Activated CD4-positive, alpha-beta T cell treated with anti-CD3 and anti-CD28 coated beads for 36 hours (primary cell): ENCODE data around the gene VRK2. TPM values are rescaled to one million over a fixed set of nuclear protein-coding genes. Genes with fewer than 3 reads are reported as not detected.
A peak's percentile ranks its signal among the peaks of the same experiment; 100 is the strongest.

Source experiments
- ATAC-seq: fragments of 200-7000 bp; cut with Tn5 transposase; one replicate; pipeline ENCODE4 v1.10.0; 2021; ENCODE audit warnings: mild to moderate bottlenecking, moderate library complexity
- CTCF ChIA-PET: fragments of 350-600 bp; sonication (Branson Sonifier 250); formaldehyde crosslinking; loops from one replicate; lab custom pipeline; 2021; ENCODE audit warnings: antibody characterized with exemption; lab: Charles Lee
- POLR2A ChIA-PET: fragments of 350-600 bp; sonication (Branson Sonifier 250); formaldehyde crosslinking; loops from one replicate; lab custom pipeline; 2021; ENCODE audit warnings: antibody characterized with exemption, inconsistent platforms; lab: Charles Lee
- DNase-seq: peaks from one replicate; pipeline ENCODE4 v3.0.0-alpha.2; 2020
- H3K27ac Mint-ChIP-seq: one replicate; pipeline ENCODE4 v1.8.0; 2021; ENCODE audit warnings: mixed read lengths
- H3K27me3 Mint-ChIP-seq: one replicate; pipeline ENCODE4 v1.8.0; 2021; ENCODE audit warnings: mixed read lengths
- H3K36me3 Mint-ChIP-seq: one replicate; pipeline ENCODE4 v1.8.0; 2021; ENCODE audit warnings: low read depth, mixed read lengths
- H3K4me1 Mint-ChIP-seq: one replicate; pipeline ENCODE4 v1.8.0; 2021; ENCODE audit warnings: mixed read lengths
- H3K4me3 Mint-ChIP-seq: one replicate; pipeline ENCODE4 v1.8.0; 2021; ENCODE audit warnings: mild to moderate bottlenecking, moderate library complexity, mixed read lengths
- H3K9me3 Mint-ChIP-seq: one replicate; pipeline ENCODE4 v1.8.0; 2021; ENCODE audit warnings: low read depth, mixed read lengths
- intact Hi-C, 2 experiments: fragments of 100-400 bp; cut with DNase I in 1 of 2; cut with micrococcal nuclease in 1 of 2; formaldehyde crosslinking; loops; one replicate each; pipeline versions ENCODE4 v1.14.2 to v1.15.1; 2022 to 2024; cut with DNase I, micrococcal nuclease
- total RNA-seq, 2 experiments: library from RNA; stranded (reverse); gene quantifications; one replicate each; pipeline ENCODE4 v1.2.3, GENCODE V29; 2021

The VRK2 gene
- total RNA-seq, 2 experiments from 2014 or later, result 22.1 to 28.4 TPM

- Mint-ChIP-seq H3K4me3 (no peak overlapping the region), H3K27ac (no peak overlapping the region), H3K4me1 (peaks cover 4% of the 10 kb centered on the region), H3K27me3 (no peaks in the 10 kb centered on the region), H3K9me3 (peaks cover 3% of the 10 kb centered on the region), H3K36me3 (peaks cover 6% of the 10 kb centered on the region)
- DNase-seq, result no peak
- ChIA-PET CTCF (no interaction called here), POLR2A (no interaction called here)
- ATAC-seq, result no peak
- intact Hi-C loops, result no loop called here
Measured at GRCh38 chr2:58035352-58035751, 11.3 kb upstream of the VRK2 start.

GRCh38 chr2:58039170-58039611 lies 7.4 kb upstream of the VRK2 start:
- intact Hi-C loops, result no loop called here
- POLR2A ChIA-PET, result no interaction called here
- no peak overlapping the region for H3K27ac Mint-ChIP-seq
- no peaks in the 10 kb centered on the region for H3K27me3 Mint-ChIP-seq
- H3K36me3 Mint-ChIP-seq, result peaks cover 6% of the 10 kb centered on the region
- CTCF ChIA-PET, result no interaction called here
- no peak overlapping the region for H3K4me3 Mint-ChIP-seq
- H3K9me3 Mint-ChIP-seq, result peaks cover 3% of the 10 kb centered on the region
- ATAC-seq (no peak), DNase-seq (no peak)
- H3K4me1 Mint-ChIP-seq, result peaks cover 20% of the 10 kb centered on the region

- peaks cover 32% of the 10 kb centered on the region for H3K4me1 Mint-ChIP-seq
- no peak for ATAC-seq
- peaks cover 10% of the 10 kb centered on the region for H3K36me3 Mint-ChIP-seq
- no peaks in the 10 kb centered on the region for H3K27me3 Mint-ChIP-seq
- H3K27ac Mint-ChIP-seq, result peak overlapping the region; percentile 21
- CTCF ChIA-PET, result interaction anchor here (1.3 to 1.5 kb wide), 2 partner anchors 9 to 32 kb away, joined by 4 to 5 read pairs; no protein-coding TSS in a partner anchor
- POLR2A ChIA-PET, result no interaction called here
- peak; percentile 40 for DNase-seq
- intact Hi-C loops, result loop anchor here in 1 of 2 experiments (1.0 kb wide), 2 partner anchors 66 to 199 kb away; partner anchors contain the start of gene FANCL
- peaks cover 3% of the 10 kb centered on the region for H3K9me3 Mint-ChIP-seq
- H3K4me3 Mint-ChIP-seq, result no peak overlapping the region
Measured at GRCh38 chr2:58042486-58042970, 4.1 kb upstream of the VRK2 start.

- no peaks in the 10 kb centered on the region for H3K9me3 Mint-ChIP-seq
- H3K4me1 Mint-ChIP-seq, result peaks cover 43% of the 10 kb centered on the region
- H3K27ac Mint-ChIP-seq, result no peak overlapping the region
- ChIA-PET CTCF (interaction anchor here (1.0 to 1.5 kb wide), 2 partner anchors 20 to 34 kb away, joined by 3 to 4 read pairs; no protein-coding TSS in a partner anchor), POLR2A (no interaction called here)
- peaks cover 10% of the 10 kb centered on the region for H3K36me3 Mint-ChIP-seq
- no peak overlapping the region for H3K4me3 Mint-ChIP-seq
- no peaks in the 10 kb centered on the region for H3K27me3 Mint-ChIP-seq
- ATAC-seq, result no peak
- intact Hi-C loops, result no loop called here
- no peak for DNase-seq
Measured at GRCh38 chr2:58044145-58044544, 2.5 kb upstream of the VRK2 start.

- no peaks in the 10 kb centered on the region for H3K27me3 Mint-ChIP-seq
- ChIA-PET POLR2A (interaction anchor here (0.9 kb wide), 1 partner anchor 13 kb away, joined by 4 read pairs; no protein-coding TSS in a partner anchor), CTCF (no interaction called here)
- intact Hi-C loops, result loop anchor here in 1 of 2 experiments (5.0 kb wide), 2 partner anchors 102 to 197 kb away; partner anchors contain the start of gene FANCL
- peaks cover 44% of the 10 kb centered on the region for H3K4me1 Mint-ChIP-seq
- no peaks in the 10 kb centered on the region for H3K9me3 Mint-ChIP-seq
- no peak for ATAC-seq
- peak overlapping the region; percentile 94 for H3K27ac Mint-ChIP-seq
- peaks cover 15% of the 10 kb centered on the region for H3K36me3 Mint-ChIP-seq
- H3K4me3 Mint-ChIP-seq, result peak overlapping the region; percentile 87
- peak; percentile 20 for DNase-seq
Measured at GRCh38 chr2:58045580-58046334, 849 bp upstream of the VRK2 start.

GRCh38 chr2:58046335-58046584 lies 346 bp upstream of the VRK2 start:
- Mint-ChIP-seq H3K4me1 (peaks cover 44% of the 10 kb centered on the region), H3K27ac (peak overlapping the region; percentile 94), H3K9me3 (no peaks in the 10 kb centered on the region), H3K36me3 (peaks cover 15% of the 10 kb centered on the region), H3K4me3 (peak overlapping the region; percentile 87), H3K27me3 (no peaks in the 10 kb centered on the region)
- POLR2A ChIA-PET, result interaction anchor here (0.9 kb wide), 1 partner anchor 14 kb away, joined by 4 read pairs; no protein-coding TSS in a partner anchor
- DNase-seq (no peak), ATAC-seq (no peak)
- intact Hi-C loops, result loop anchor here in 1 of 2 experiments (5.0 kb wide), 2 partner anchors 101 to 196 kb away; partner anchors contain the start of gene FANCL
- CTCF ChIA-PET, result no interaction called here

GRCh38 chr2:58047373-58047935 lies 848 bp downstream of the VRK2 start:
- H3K4me1 Mint-ChIP-seq, result peaks cover 41% of the 10 kb centered on the region
- no peaks in the 10 kb centered on the region for H3K9me3 Mint-ChIP-seq
- H3K27ac Mint-ChIP-seq, result peak overlapping the region; percentile 94
- peak overlapping the region; percentile 87 for H3K4me3 Mint-ChIP-seq
- peak; percentile 69 for ATAC-seq
- CTCF ChIA-PET, result interaction anchor here (0.6 kb wide), 1 partner anchor 199 kb away, joined by 3 read pairs; no protein-coding TSS in a partner anchor
- H3K36me3 Mint-ChIP-seq, result peaks cover 22% of the 10 kb centered on the region
- POLR2A ChIA-PET, result no interaction called here
- H3K27me3 Mint-ChIP-seq, result no peaks in the 10 kb centered on the region
- intact Hi-C loops, result loop anchor here (1.0 to 5.0 kb wide), 3 partner anchors 100 to 195 kb away; partner anchors contain the start of gene FANCL (in 2 of the 2)
- no peak for DNase-seq

- no peaks in the 10 kb centered on the region for H3K27me3 Mint-ChIP-seq
- H3K4me3 Mint-ChIP-seq, result peak overlapping the region; percentile 87
- H3K27ac Mint-ChIP-seq, result peak overlapping the region; percentile 82
- peaks cover 25% of the 10 kb centered on the region for H3K36me3 Mint-ChIP-seq
- CTCF ChIA-PET, result no interaction called here
- H3K4me1 Mint-ChIP-seq, result peaks cover 36% of the 10 kb centered on the region
- H3K9me3 Mint-ChIP-seq, result no peaks in the 10 kb centered on the region
- ATAC-seq (no peak), DNase-seq (no peak)
- intact Hi-C loops, result loop anchor here (1.0 to 5.0 kb wide), 3 partner anchors 99 to 194 kb away; partner anchors contain the start of gene FANCL (in 2 of the 2)
- POLR2A ChIA-PET, result no interaction called here
Measured at GRCh38 chr2:58047961-58048360, 1.4 kb downstream of the VRK2 start.

GRCh38 chr2:58051445-58051844 lies 4.8 kb downstream of the VRK2 start:
- H3K4me3 Mint-ChIP-seq, result no peak overlapping the region
- DNase-seq (no peak), ATAC-seq (no peak)
- H3K4me1 Mint-ChIP-seq, result peaks cover 24% of the 10 kb centered on the region
- peaks cover 24% of the 10 kb centered on the region for H3K36me3 Mint-ChIP-seq
- CTCF ChIA-PET, result interaction anchor here (1.5 to 1.7 kb wide), 2 partner anchors 8 to 12 kb away, joined by 5 to 7 read pairs; no protein-coding TSS in a partner anchor
- no peak overlapping the region for H3K27ac Mint-ChIP-seq
- H3K27me3 Mint-ChIP-seq, result no peaks in the 10 kb centered on the region
- intact Hi-C loops, result no loop called here
- POLR2A ChIA-PET, result no interaction called here
- H3K9me3 Mint-ChIP-seq, result no peaks in the 10 kb centered on the region

- peaks cover 33% of the 10 kb centered on the region for H3K36me3 Mint-ChIP-seq
- intact Hi-C loops, result no loop called here
- ATAC-seq (no peak), DNase-seq (no peak)
- no peak overlapping the region for H3K4me3 Mint-ChIP-seq
- H3K27ac Mint-ChIP-seq, result no peak overlapping the region
- no peaks in the 10 kb centered on the region for H3K27me3 Mint-ChIP-seq
- H3K4me1 Mint-ChIP-seq, result peaks cover 20% of the 10 kb centered on the region
- H3K9me3 Mint-ChIP-seq, result no peaks in the 10 kb centered on the region
- ChIA-PET POLR2A (interaction anchor here (0.7 to 1.1 kb wide), 2 partner anchors 29 to 149 kb away, joined by 5 to 9 read pairs; no protein-coding TSS in a partner anchor), CTCF (interaction anchor here (1.7 kb wide), 1 partner anchor 10 kb away, joined by 7 read pairs; no protein-coding TSS in a partner anchor)
Measured at GRCh38 chr2:58052978-58053377, 6.4 kb downstream of the VRK2 start.

- H3K9me3 Mint-ChIP-seq, result no peaks in the 10 kb centered on the region
- H3K27ac Mint-ChIP-seq, result no peak overlapping the region
- ChIA-PET CTCF (interaction anchor here (0.7 to 1.1 kb wide), 2 partner anchors 14 to 20 kb away, joined by 3 to 4 read pairs; no protein-coding TSS in a partner anchor), POLR2A (no interaction called here)
- no peak for DNase-seq
- H3K36me3 Mint-ChIP-seq, result peaks cover 32% of the 10 kb centered on the region
- no peak overlapping the region for H3K4me3 Mint-ChIP-seq
- H3K27me3 Mint-ChIP-seq, result no peaks in the 10 kb centered on the region
- ATAC-seq, result no peak
- intact Hi-C loops, result no loop called here
- peaks cover 9% of the 10 kb centered on the region for H3K4me1 Mint-ChIP-seq
Measured at GRCh38 chr2:58054264-58054663, 7.7 kb downstream of the VRK2 start.
